Sciatic nerve (tissue), 2 donors: ENCODE measurements around the gene CAMKK1. TPM values are rescaled to one million over a fixed set of nuclear protein-coding genes. Genes with fewer than 3 reads are reported as not detected.

Experiments
- ATAC-seq: fragments of 200-7000 bp; cut with Tn5 transposase; one replicate; pipeline ENCODE4 v1.9.1; 2020; ENCODE audit warnings: mild to moderate bottlenecking, moderate library complexity
- DNase-seq: peaks from one replicate; pipeline ENCODE4 v3.0.0-alpha.2; 2020; ENCODE audit warnings: low spot score
- intact Hi-C: fragments of 100-400 bp; cut with DNase I; formaldehyde crosslinking; loops from one replicate; pipeline ENCODE4 v1.14.2; 2022
- total RNA-seq: library from RNA; stranded (reverse); fragmentation: NEBNext Ultra II Directional; extraction: Animal tissue kit (Norgen Biotek cat#: 25700); gene quantifications from one replicate; pipeline ENCODE4 v1.2.1, GENCODE V29; 2021
- donor health status: DM: no; HTN: no; CAD: no.
- donor health status: DM: no; HTN: no; CAD: no.

Gene CAMKK1
- total RNA-seq, 1 donor from 2014 or later, result 7.7 TPM

GRCh38 chr17:3828151-3828851 is 64.6 kb downstream of the CAMKK1 start:
- DNase-seq (no peak), ATAC-seq (peak; percentile 49)
- intact Hi-C loops, result no loop called here

- intact Hi-C loops, result no loop called here
- no peak for ATAC-seq
- no peak for DNase-seq
Observed at GRCh38 chr17:3827124-3827773, 65.6 kb downstream of the CAMKK1 start.

GRCh38 chr17:3826191-3826590 is 66.7 kb downstream of the CAMKK1 start:
- DNase-seq (no peak), ATAC-seq (no peak)
- intact Hi-C loops, result no loop called here

- ATAC-seq (no peak), DNase-seq (no peak)
- intact Hi-C loops, result no loop called here
Observed at GRCh38 chr17:3821101-3821500, 71.8 kb downstream of the CAMKK1 start.

- intact Hi-C loops, result no loop called here
- DNase-seq (no peak), ATAC-seq (no peak)
Observed at GRCh38 chr17:3818786-3819185, 74.1 kb downstream of the CAMKK1 start.

GRCh38 chr17:3817851-3818605 is 74.8 kb downstream of the CAMKK1 start:
- DNase-seq (no peak), ATAC-seq (no peak)
- intact Hi-C loops, result no loop called here

- ATAC-seq, result no peak
- intact Hi-C loops, result no loop called here
Observed at GRCh38 chr17:3815925-3816324, 76.9 kb downstream of the CAMKK1 start.

DNA sequence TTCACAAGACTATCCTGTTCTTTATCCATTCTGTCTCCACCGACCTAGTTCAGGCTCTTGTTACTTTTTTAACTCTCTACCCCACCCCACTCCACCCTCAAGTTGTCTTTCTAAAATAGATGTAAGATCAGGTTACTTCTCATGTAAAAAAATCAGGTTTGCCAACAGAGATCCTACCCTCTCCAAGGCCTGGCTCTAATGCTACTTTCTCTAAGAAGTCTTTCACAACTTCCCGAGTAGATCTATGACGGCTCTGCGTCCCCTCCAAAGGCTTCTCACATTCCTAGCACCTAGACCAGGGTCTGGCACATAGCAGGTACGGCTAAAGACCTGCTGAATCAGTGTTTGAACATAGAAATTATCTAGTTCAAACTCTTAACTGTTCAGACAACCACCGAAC is 77.7 kb downstream of the CAMKK1 start:
- no peak for DNase-seq
- intact Hi-C loops, result no loop called here
- ATAC-seq, result no peak

More at GRCh38 chr17:3815925-3816324, 76.9 kb downstream of the CAMKK1 start:
- DNase-seq, result no peak

DNA sequence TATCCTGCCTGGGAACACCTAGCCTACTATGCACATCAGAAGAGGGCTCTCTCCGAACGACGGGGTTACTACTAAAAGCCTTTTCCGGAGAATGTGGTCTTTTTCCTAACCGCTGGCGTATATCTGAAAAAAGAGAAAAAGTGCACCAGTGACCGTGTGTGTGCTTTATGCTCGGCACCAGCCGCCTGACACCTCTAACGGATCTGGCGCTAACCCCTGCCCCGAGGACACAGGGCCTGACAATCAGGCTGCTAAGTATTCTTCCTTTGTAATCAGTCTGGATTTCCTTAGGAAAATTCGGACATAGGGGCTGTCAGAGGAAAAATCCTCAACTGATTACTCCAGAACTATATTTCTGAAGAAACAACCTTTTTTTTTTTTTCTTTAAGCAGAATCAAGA is 78.5 kb downstream of the CAMKK1 start:
- no peak for DNase-seq
- no peak for ATAC-seq
- intact Hi-C loops, result no loop called here

DNA sequence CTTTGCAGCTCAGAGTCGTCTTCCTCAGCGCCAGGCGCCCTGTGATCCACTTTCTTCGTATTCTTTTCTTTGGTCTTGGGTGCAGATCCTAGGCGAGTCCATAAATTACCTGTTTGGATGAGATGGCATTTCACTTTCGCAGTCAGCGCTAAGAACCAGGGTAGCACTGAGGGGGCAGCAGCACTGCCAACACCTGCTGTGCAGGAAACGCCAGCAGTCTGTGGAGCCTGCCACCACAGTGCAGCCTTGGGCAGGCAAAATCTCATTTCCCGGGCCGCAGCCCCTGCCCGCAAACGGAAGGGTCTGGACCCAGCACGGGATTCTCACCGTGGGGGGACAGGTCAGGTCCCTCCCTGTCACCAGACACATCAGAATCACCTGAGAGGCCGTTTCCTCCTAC is 79.7 kb downstream of the CAMKK1 start:
- intact Hi-C loops, result no loop called here
- DNase-seq (no peak), ATAC-seq (no peak)

- DNase-seq (no peak), ATAC-seq (no peak)
- intact Hi-C loops, result no loop called here
Observed at GRCh38 chr17:3812771-3813170, 80.1 kb downstream of the CAMKK1 start.

DNA sequence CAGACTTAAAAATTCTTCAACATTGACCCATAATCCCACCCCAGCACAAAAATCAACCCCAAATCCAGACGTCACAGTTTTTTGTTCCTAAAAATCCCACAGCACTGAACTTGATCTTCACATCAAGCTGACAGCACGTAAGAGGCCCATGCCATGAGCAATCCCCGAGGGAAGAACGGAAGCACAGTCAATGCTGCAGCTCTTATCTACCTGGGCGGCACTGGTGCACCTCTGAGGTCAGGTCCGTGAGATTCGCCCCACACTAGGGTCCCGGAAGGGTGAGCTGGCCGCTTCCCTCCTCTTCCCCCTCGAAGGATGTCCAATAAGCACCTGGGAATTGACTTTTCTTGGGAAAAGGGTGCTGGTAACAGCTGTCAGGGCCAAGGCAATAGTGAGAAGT is 80.6 kb downstream of the CAMKK1 start:
- no peak for ATAC-seq
- no peak for DNase-seq

More for the DNA sequence above, 80.6 kb downstream of the CAMKK1 start:
- intact Hi-C loops, result no loop called here

Other genes starting within 250 kb of the CAMKK1 start
- 168 TPM for gene TAX1BP3, start 224.5 kb downstream of the CAMKK1 start, total RNA-seq
- gene EMC6, start 224.2 kb downstream of the CAMKK1 start, total RNA-seq, result 18.4 TPM
- gene P2RX5, start 196.9 kb downstream of the CAMKK1 start, total RNA-seq, result 1.8 TPM
- gene HASPIN, start 169.2 kb downstream of the CAMKK1 start, total RNA-seq, result 0.36 TPM
- gene ITGAE, start 91.9 kb downstream of the CAMKK1 start, total RNA-seq, result 19.3 TPM
- 42.3 TPM for gene NCBP3, start 46.8 kb downstream of the CAMKK1 start, total RNA-seq
- gene P2RX1, start 23.4 kb upstream of the CAMKK1 start, total RNA-seq, result 7.3 TPM
- 13.8 TPM for gene ATP2A3, start 71.4 kb upstream of the CAMKK1 start, total RNA-seq
- 58.9 TPM for gene ZZEF1, start 250.0 kb upstream of the CAMKK1 start, total RNA-seq